Smooth muscle cell of the brain vasculature (primary cell): ENCODE data around the gene DNAH8.

ENCODE experiments used
- DNase-seq: peaks from one replicate; pipeline ENCODE4 v3.0.0-alpha.2; 2012; ENCODE audit warnings: low read depth, low spot score

DNAH8 gene

GRCh38 chr6:38738261-38738660 is 23.1 kb downstream of the DNAH8 start:
- no peak for DNase-seq

GRCh38 chr6:38739532-38739931 is 24.4 kb downstream of the DNAH8 start:
- DNase-seq, result no peak

DNA sequence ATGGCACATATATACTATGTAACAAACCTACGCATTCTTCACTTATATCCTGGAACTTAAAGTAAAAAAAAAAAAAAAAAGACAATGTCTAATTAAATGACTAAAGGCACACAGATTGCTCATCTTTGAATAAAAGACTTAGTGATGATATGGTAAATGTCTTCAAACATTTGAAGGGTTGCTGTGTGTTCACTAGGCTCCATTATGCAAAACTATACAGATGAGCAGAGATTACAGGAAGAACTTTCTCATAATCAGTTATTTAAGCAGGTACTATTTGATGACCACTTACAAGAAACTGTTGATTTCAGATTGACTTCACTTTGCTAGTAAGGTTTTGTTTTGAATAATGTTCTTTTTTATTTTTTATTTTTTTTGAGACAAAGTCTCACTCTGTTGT is 34.4 kb downstream of the DNAH8 start:
- DNase-seq, result no peak

- no peak for DNase-seq
Observed at GRCh38 chr6:38750968-38751615, 36.0 kb downstream of the DNAH8 start.

- no peak for DNase-seq
Observed at GRCh38 chr6:38753707-38754106, 38.6 kb downstream of the DNAH8 start.

DNA sequence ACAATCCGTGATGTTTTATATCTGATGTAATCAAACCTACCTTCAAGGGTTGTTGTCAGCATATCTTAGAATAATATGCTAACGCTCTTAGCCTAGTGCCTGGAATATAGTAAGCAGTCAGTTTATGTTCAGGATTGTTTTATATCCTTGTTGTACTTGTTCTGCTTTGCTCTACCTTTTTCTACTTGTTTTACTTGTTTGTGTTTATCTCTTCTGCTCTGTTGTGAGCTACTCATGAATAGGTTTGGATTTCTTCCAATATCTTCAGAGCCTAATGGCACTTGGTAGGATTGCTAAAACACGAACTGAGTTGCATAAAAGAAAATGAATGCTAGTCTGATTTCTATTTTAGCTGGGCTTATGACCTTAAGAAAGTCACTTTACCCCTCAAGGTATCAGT is 40.1 kb downstream of the DNAH8 start:
- DNase-seq, result no peak

- no peak for DNase-seq
Observed at GRCh38 chr6:38755874-38756273, 40.8 kb downstream of the DNAH8 start.

GRCh38 chr6:38760097-38760496 is 45.0 kb downstream of the DNAH8 start:
- DNase-seq, result no peak

DNA sequence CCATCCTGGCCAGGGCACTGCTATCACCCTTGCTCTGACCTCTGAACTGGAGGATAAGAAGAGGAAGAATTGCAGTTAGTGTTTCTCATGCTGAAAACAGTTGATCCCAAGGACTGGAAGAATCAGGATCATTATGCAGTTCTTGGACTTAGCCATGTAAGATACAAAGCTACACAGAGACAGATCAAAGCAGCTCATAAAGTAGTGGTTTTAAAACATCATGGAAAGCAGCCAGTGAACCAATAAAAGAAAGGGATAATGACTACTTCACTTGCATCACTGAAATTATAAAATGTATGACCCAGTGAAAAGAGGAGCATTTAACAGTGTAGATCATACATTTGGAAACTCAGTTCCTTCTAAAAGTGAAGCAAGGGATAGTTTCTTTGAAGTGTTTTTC is 47.7 kb downstream of the DNAH8 start:
- no peak for DNase-seq

- DNase-seq, result no peak
Observed at GRCh38 chr6:38767560-38767959, 52.4 kb downstream of the DNAH8 start.

- no peak for DNase-seq
Observed at GRCh38 chr6:38773338-38773737, 58.2 kb downstream of the DNAH8 start.

- DNase-seq, result no peak
Observed at GRCh38 chr6:38774929-38775707, 60.0 kb downstream of the DNAH8 start.

DNA sequence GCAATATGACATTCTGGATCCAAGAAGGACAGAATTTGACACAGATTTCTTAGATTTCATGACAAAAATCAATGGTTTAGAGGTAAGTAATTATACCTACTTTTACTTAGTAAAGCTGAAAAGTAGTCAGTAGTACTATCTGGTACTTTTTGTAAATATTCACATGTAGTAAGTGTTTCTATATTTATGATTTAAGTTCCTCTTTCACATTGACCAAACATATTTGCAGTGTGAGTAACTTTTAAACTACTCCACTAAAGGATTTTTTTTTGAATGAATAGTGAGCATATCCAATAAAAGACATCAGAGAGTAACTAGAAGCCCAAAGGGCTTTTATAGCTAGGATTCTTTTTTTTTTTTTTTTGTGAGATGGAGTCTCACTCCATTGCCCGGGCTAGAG is 60.8 kb downstream of the DNAH8 start:
- no peak for DNase-seq

DNA sequence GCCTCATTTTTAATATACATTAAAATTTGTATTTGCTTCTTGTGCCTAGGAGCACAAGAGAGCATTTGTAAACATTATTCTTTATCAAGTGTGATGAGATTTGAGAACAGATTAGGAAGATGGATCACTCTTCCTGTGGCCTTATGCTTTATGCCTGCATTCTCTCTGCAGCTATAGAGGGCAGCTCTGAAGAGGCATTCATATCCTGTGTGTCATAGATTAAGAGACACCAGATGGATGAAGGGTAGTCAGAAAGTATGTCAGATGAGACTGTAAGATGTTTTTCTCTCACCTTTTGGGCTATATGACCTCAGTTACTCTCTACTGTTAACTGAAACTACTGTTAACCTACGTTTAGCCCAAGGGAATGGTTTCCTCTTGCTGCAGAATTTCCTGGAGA is 61.4 kb downstream of the DNAH8 start:
- DNase-seq, result no peak

DNA sequence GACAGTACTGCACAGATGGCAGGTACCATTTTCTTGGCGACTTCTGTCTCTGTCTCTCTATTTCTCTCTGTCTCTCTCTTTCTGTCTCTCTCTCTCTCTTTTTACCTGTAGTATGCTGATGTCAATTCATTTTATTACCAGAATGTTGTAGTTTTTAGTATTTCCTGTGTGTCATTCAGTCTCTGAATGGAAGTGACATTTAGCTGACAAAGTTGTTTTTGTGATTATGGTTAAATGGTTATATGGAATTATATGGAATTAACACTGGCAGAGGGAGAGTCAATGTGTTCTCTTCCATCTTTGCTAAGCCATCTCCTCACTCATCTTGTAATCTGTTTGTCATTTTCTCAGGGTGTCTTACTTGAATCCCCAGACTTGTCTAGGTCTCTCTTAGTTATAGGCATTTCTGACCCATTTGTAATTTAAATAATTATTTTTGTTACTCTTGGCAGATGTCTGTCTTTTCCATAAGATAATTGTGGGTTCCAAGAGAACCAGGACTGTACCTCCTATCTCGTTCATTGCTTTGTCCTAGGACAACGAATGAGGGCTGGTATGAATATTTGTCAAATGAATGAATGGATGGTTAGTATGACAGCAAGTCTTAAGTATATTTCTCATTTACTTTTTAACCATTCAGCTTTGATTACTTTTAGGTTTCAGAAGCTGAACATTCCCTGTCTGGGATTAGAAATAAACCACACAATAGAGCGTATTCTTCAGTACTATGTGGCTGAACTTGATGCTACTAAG is 64.4 kb downstream of the DNAH8 start:
- DNase-seq, result no peak

DNA sequence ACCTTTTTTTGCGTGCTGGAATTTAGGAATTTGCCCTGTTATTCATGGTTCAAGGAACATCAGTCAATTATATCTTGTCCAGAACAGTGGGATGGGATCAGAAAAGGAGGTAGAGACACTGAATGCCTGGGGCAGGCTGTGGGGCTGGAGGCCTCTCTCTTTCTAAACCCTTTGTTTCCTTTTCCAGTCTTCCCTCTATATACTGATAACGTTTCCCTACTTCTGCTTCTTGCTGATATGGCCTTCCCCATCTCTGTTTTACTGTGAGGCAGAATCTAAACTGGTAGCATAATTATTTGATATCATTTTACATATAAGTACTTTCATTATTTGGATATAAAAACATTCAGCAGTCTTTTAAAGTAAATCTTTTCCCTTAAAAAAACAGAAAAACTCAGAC is 67.5 kb downstream of the DNAH8 start:
- no peak for DNase-seq

GRCh38 chr6:38783443-38784228 is 68.5 kb downstream of the DNAH8 start:
- no peak for DNase-seq

GRCh38 chr6:38784506-38785235 is 69.6 kb downstream of the DNAH8 start:
- no peak for DNase-seq

DNA sequence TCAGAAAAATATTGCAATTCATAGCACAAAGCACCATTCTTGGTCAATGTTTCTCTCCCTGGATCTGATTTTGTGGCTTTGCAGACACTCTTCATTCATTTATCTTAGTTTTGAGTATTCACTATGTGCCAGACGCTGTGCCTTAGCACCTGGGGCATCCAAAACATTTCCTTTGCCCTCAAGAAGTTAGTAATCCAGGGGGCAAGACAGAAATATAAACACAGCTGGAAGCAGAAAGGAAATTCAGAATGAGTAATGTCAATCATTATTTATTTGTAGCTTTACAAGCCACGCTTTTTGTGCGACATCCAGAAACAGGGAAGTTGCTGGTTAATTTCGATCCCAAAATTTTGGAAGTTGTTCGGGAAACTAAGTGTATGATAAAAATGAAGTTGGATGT is 71.4 kb downstream of the DNAH8 start:
- DNase-seq, result no peak

- no peak for DNase-seq
Observed at GRCh38 chr6:38789256-38789655, 74.1 kb downstream of the DNAH8 start.

DNA sequence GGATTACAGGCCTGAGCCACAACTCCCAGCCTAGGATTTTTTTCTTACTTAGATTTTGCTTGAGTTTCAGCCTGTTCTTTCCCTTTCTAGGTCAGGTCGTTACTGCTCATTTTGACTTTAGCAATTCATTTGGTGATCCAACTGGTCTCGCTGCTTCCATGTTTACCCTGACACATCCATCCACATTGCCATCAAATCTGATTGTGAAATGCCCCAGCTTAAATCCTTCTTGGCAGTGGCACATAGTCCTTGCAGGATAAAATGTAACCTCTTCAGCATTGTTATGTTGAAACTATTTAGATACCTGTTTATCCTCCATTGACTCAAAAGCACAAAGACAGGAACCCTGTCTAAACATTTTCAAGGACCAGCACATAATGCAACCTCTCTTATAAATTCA is 77.2 kb downstream of the DNAH8 start:
- DNase-seq, result no peak
